ENCODE measurements around the gene CD19.

Gene CD19

GRCh38 chr16:28983644-28984043, 51.9 kb downstream of the CD19 start:
- DNase-seq, result no peak

DNA sequence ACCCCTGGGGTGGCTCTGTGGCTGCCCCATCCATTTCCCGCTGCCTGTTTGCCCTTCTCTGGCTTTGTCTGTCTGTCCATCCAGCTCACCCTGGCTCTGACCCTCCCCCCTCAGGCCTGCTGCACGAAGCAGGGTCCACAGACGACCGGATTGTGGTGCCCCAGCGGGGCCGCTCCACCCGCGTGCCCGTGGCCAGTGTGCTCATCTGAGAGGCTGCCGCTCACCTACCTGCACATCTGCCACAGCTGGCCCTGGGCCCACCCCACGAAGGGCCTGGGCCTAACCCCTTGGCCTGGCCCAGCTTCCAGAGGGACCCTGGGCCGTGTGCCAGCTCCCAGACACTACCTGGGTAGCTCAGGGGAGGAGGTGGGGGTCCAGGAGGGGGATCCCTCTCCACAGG, 52.3 kb downstream of the CD19 start:
- DNase-seq, result no peak

GRCh38 chr16:28984619-28985135, 52.9 kb downstream of the CD19 start, which contains the start of gene LAT:
TSS of gene LAT (plus strand) at chr16:28985052. CDS start at chr16:28985418, 366 bp downstream.
- DNase-seq, result peak; percentile 78

GRCh38 chr16:28985211-28986041, 53.7 kb downstream of the CD19 start:
- peak in 1 of 2 experiments; percentile 54 for DNase-seq

DNA sequence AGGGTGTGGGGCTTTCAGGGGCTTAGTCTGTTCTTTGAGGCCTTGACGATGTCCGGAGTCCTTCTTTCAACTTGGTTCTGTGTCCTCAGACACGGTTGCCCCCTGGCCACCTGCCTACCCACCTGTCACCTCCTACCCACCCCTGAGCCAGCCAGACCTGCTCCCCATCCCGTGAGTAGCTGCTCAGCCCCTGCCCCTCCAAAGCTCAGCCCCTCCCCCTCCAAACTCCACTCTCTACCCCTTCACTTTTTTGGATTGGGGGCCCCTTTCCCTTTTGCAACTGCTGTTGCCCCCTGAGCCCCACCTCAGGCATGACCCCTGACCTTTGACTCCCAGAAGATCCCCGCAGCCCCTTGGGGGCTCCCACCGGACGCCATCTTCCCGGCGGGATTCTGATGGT, 54.3 kb downstream of the CD19 start:
- peak in 1 of 2 experiments; percentile 28 for DNase-seq

- peak in 1 of 2 experiments; percentile 47 for DNase-seq
These were observed 54.7 kb downstream of the CD19 start for GRCh38 chr16:28986492-28986891.

DNA sequence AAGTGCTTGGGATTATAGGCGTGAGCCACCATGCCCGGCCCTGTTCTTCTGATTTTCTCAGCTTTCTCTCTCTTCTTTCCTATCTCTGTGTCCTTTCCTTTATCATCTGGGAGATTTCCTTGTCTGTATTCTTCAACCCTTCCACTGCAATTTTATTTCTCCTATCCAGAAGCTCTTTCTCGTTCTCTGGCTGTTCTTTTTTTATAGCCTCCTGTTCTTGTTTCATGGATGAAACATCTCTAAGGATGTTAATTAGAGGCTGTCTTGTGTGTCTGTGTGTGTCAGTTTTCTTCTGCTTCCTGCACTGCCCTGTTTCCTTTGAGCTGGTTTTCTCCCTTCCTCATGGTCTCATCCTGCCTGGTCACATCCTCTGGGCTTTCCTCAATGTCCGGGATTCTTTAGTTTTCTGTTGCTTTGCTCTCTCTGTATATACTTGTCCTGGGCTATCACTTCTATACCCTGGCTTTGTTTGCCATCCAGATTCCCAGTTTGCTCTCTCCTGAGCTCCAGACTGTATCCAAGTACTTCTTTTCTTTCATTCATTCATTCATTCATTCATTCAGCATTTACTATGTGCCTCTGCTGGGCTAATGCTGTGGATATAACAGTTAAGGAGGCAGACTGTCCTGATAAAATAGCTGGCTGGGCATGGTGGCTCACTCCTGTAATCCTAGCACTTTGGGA, 55.5 kb downstream of the CD19 start:
- DNase-seq, result no peak
